ENCODE measurements around the gene TPCN2.

TPCN2 gene

GRCh38 chr11:69061713-69062053 is 13.0 kb downstream of the TPCN2 start:
- no peak for TF ChIP-seq TAF1 (IDR thresholded peaks at IDR 0.05; ENCODE audit: borderline replicate concordance, insufficient read depth, low read length)
- no peak for TF ChIP-seq POLR2AphosphoS5 (IDR thresholded peaks at IDR 0.05; ENCODE audit: low read depth, low read length)
- no peak for TF ChIP-seq REST (IDR thresholded peaks at IDR 0.05; ENCODE audit: insufficient read depth in 1 of 2, low read depth in 2 of 2, low read length in 2 of 2)
- no peak for TF ChIP-seq SIN3A (IDR thresholded peaks at IDR 0.05; ENCODE audit: borderline replicate concordance, insufficient read depth, low read length)
- TF ChIP-seq FOXP2 (optimal IDR thresholded peaks at IDR 0.05; ENCODE audit: borderline replicate concordance, extremely low read depth, extremely low read length, insufficient read depth), result no peak

DNA sequence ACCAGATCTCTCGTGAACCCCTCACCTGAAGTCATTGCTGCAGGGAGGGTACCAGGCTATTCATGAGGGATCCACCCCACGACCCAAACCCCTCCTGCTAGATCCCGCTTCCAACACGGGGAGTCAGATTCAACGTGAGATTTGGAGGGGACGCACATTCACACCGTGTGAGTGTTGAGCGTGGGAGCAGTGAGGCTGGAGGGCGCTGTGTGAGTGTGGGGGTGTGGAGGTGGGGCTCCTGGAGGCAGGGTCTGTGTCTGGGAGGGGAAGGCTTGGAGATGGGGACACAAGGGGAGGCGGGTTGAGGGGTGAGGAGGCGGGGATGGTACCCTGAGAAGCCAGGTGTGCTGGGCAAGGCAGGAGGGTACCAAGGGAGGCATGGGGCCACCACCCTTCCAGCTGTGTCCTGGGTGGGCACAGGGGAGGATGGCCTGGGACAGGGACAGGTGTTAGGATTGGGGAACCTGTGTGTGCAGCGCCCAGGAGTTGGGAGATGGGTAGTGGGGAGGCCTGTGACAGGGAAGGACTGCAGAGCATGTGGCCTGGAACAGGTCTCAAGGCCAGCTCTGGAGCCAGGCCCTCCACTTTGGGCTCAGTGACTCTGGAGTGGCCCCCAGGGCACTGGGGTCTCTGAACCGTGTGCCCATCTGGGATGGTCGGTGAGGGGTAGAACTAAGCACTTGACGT is 13.6 kb downstream of the TPCN2 start:
- TF ChIP-seq POLR2AphosphoS5 (IDR thresholded peaks at IDR 0.05; ENCODE audit: low read depth, low read length), result no peak

GRCh38 chr11:69062873-69063651 is 14.3 kb downstream of the TPCN2 start:
- TF ChIP-seq FOXP2 (optimal IDR thresholded peaks at IDR 0.05; ENCODE audit: borderline replicate concordance, extremely low read depth, extremely low read length, insufficient read depth) (no peak), SIN3A (IDR thresholded peaks at IDR 0.05; ENCODE audit: borderline replicate concordance, insufficient read depth, low read length) (no peak), POLR2AphosphoS5 (IDR thresholded peaks at IDR 0.05; ENCODE audit: low read depth, low read length) (no peak)

DNA sequence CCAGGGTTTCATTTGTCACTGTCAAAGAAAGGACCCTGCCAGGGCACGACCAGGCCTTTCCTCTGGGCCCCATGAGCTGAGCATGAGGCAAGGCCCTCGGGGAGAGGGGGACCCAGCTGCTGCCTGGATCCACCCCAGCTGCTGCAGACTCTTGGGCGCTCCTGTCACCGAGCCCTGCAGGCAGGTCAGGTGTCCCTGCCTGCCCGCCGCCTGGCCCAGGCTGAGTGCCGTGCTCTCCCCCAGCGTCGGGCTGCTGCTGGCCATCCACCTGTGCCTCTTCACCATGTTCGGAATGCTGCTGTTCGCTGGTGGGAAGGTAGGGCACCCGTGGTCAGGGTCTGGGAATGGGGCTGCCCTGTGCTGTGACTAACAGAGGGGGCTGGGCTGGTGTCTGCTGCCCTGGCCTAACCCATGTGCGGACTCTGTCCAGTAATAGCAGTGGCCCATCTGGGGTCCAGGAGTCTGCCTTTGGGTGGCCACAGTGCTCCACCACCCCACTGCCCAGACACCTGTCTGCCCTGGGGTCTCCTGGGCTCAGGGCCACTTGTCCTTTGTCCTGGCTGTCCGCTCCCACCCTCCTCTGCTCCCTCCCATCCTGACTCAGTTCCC is 15.0 kb downstream of the TPCN2 start:
- TF ChIP-seq POLR2AphosphoS5 (IDR thresholded peaks at IDR 0.05; ENCODE audit: low read depth, low read length), result no peak
- no peak for TF ChIP-seq FOXP2 (optimal IDR thresholded peaks at IDR 0.05; ENCODE audit: borderline replicate concordance, extremely low read depth, extremely low read length, insufficient read depth)
- no peak for TF ChIP-seq TAF1 (IDR thresholded peaks at IDR 0.05; ENCODE audit: borderline replicate concordance, insufficient read depth, low read length)
- TF ChIP-seq REST (IDR thresholded peaks at IDR 0.05; ENCODE audit: insufficient read depth in 1 of 2, low read depth in 2 of 2, low read length in 2 of 2), result no peak
- no peak for TF ChIP-seq SIN3A (IDR thresholded peaks at IDR 0.05; ENCODE audit: borderline replicate concordance, insufficient read depth, low read length)

GRCh38 chr11:69064394-69064957 is 15.7 kb downstream of the TPCN2 start:
- TF ChIP-seq FOXP2 (optimal IDR thresholded peaks at IDR 0.05; ENCODE audit: borderline replicate concordance, extremely low read depth, extremely low read length, insufficient read depth) (no peak), TAF1 (IDR thresholded peaks at IDR 0.05; ENCODE audit: borderline replicate concordance, insufficient read depth, low read length) (no peak), SIN3A (IDR thresholded peaks at IDR 0.05; ENCODE audit: borderline replicate concordance, insufficient read depth, low read length) (no peak), REST (IDR thresholded peaks at IDR 0.05; ENCODE audit: insufficient read depth in 1 of 2, low read depth in 2 of 2, low read length in 2 of 2) (no peak), POLR2AphosphoS5 (IDR thresholded peaks at IDR 0.05; ENCODE audit: low read depth, low read length) (no peak)

All from PFSK-1 (cell line).